GM21526 (cell line): ENCODE results near the gene NANS.
A peak's percentile ranks its signal among the peaks of the same experiment; 100 is the strongest.
"Not testable (repeated sequence)": the region's sequence is repeated elsewhere in the genome, so short reads cannot be mapped to it uniquely, and the experiment has no call there.

Experiments used
- ATAC-seq: cut with Tn5 transposase; IDR thresholded peaks from one replicate; pipeline ENCODE4 v1.9.1; 2021; ENCODE audit warnings: moderate library complexity; ENCODE audit not compliant: unreplicated experiment, low FRiP score

NANS gene

DNA sequence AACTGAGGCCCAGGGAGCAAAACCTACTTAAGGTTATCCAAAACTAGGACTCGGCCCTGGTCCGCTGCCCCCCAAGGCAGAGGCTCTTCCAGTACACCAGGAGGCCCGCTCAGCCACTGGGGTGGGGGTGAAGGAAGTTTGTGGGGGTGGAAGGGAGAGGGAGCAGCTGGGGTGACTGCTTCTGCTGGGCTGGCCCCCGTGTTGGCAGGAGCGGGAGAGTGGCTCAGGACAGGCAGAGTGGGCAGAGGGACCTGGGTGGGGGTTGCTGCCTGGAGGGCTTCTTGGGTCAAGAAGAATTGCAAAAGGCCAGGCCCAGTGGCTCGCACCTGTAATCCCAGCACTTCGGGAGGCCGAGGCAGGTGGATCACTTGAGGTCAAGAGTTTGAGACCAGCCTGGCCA, 70.7 kb downstream of the NANS start:
- ATAC-seq: no peak

DNA sequence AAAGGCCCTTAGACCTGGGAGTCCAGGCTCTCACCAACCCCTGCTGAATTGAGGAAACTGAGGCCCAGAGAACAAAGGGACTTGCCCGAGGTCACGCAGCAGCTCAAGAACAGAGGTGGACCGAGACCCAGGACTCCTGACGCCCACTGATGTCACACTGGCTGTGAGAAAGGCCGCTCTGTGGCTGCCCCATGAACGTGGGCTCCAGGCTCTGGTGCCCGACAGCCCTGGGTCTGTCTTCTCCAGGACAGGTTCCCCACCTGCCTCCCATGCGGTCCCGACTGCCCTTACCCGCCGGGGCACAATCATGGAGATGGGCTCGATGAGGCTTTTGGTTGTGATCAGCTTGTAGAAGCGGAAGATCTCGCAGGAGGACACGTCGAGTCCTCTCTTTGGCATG, 71.8 kb downstream of the NANS start:
- no peak for ATAC-seq

DNA sequence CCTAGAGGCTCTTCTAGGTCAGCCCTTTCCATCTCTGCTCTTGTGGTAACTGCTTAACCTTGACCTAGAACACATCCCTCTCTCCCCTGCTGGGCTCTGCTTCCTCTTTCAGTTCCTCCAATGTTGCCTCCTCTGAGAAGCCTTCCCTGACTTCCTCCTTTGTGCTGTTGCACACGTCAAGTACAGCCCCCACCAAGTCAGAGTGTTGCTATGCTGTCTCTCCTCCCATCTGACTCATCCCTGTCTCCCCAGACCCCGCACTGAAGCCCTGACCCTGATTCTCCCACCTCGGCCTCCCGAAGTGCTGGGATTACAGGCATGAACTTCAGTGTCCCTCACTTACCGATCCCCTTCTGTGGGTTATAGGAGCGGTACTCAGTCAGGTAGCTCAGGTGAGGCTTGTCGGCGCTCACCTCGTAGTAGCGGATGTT, 72.9 kb downstream of the NANS start:
- peak; percentile 73 for ATAC-seq

DNA sequence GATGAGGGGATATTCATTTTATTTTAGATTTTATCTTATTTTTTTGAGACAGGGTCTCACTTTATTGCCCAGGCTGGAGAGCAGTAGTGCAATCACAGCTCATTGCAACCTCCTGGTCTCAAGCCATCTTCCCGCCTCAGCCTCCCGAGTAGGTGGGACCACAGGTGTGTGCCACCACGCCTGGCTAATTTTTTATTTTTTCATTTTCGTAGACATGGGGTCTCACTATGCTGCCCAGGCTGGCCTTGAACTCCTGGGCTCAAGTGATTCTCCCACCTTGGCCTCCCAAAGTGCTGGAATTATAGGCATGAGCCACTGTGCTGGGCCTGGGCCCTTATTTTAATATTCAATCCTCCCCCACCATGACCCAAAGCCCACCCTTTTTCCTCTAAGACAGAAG, 73.5 kb downstream of the NANS start:
- ATAC-seq: not testable (repeated sequence)

DNA sequence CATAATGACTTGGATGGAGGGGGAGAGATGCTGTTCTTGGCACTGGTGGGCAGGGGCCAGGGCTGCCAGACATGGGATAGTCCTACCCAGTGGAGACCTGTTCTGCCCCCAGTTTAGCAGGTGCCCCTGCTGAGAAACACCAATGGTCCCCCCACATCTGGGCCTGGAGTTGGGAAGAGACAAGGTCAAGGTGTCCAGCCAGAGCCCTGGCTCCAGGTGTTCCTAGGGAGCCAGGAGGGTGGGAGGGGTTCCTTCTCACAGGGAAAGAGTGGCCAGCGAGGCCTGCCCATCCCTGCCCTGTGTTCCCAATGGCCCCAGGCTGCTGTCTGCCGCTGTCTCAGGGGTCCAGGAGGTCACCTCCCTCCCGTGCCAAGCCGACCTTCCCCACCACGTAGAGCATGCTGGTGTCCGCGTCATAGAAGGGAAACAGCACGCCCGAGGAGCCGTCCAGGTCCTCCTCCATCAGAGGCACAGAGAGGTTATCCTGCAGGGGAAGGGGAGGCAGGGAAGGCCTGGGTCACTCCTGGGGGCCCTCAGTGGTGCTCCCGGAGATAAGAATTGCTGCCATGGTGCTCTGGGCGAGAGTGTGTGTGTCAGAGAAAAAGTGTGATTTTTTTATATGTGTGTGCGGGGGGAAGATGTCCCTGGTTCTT, 74.2 kb downstream of the NANS start:
- ATAC-seq: no peak

DNA sequence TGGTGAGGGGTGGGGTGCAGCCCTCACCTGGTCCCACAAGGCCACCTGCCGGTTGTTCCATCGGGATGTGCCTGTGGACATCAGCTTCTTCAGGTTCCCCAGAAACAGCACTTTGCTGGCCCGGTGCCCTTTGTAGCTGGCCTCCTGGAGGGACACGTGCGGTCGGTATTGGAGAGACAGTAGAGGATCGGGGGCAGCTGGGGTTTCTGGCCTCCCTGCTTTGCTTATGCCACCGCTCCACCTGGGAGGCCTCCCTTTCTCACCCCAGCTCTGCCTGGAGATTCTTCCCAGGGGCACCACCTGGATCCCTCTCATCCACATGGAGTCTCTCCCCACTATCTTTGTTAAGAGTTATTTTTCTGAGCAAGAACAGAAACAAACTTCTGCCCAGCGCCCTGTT, 75.6 kb downstream of the NANS start:
- no peak for ATAC-seq
